DMS153 (cell line): Measurements from ENCODE around the gene DPYD.
A peak's percentile ranks its signal among the peaks of the same experiment; 100 is the strongest.

Experiments used
- DNase-seq: peaks from one replicate; lab custom pipeline; 2025; lab: John Stamatoyannopoulos, UW

The DPYD gene

DNA sequence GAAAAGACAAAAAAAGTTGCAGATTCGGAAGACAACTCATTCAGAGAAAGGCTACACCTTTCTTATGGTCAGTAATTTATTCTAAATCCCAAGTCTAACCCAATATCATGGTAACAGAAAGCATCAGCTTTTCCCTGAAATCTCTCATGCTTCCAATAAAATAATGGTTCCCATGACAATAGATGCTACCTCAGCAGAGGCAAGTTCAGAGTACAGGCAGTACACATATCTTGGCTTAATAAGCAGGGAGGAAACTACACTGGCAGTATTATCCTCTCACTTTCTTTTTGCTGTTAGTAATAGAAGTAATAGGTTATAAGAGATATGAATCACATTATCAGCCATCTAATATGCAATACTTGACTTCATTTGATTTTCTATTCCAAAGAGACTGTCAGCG is 137.1 kb downstream of the DPYD start:
- no peak for DNase-seq

- no peak for DNase-seq
Observed at GRCh38 chr1:97781762-97782337, 139.0 kb downstream of the DPYD start.

GRCh38 chr1:97780884-97781283 is 139.9 kb downstream of the DPYD start:
- DNase-seq = no peak

DNA sequence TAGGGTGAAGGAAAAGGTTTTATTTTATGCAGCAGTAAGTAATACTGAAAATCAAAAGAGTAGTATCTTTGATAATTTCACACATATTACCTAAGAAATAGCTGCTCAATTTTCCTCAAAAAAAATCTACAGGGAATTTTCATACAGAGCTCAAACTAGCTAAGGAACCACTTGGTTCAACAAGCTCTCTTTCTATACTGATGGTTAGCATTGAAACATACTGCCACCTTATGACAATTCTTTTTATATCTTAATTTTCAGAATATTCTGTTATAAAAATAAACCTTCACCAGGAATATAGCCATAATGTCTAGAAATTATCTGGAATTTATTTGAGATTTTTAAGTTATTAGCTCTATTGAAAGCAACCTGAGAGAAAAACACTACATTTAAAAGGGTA is 142.1 kb downstream of the DPYD start:
- no peak for DNase-seq

DNA sequence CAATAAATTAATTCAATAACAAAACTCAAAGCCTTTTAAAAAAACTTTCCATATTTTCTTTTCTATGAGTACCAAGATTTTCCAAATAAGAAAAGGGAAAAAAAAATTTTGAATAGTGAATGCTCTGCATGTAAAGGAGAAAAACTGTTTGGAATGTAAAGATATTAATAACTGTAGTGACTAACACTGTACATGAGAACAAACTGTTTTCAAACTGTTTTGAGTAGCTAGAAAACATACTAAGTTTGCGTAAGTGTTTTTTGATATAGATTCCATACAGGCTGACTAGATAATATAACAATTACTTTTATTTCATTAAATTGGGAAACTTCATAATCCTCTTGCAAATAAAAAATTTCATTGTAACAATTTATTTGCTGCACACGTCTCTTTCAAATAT is 150.5 kb downstream of the DPYD start:
- DNase-seq = no peak

GRCh38 chr1:97767381-97767780 is 153.5 kb downstream of the DPYD start:
- no peak for DNase-seq

GRCh38 chr1:97764991-97765390 is 155.8 kb downstream of the DPYD start:
- no peak for DNase-seq

DNA sequence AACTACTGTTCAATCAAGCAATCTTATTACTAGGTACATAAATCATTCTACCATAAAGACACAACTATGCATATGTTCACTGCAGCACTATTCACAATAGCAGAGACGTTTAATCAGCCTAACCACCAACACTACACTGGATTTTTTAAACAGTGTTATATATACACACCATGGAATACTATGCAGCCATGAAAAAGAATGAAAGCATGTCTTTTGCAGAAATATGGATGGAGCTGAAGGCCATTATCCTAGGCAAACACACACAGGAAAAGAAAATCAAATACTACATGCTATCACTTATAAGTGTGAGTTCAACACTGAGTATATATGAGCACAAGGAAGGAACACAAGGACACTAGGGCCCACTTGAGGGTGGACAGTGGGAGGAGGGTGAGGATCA is 159.2 kb downstream of the DPYD start:
- no peak for DNase-seq

DNA sequence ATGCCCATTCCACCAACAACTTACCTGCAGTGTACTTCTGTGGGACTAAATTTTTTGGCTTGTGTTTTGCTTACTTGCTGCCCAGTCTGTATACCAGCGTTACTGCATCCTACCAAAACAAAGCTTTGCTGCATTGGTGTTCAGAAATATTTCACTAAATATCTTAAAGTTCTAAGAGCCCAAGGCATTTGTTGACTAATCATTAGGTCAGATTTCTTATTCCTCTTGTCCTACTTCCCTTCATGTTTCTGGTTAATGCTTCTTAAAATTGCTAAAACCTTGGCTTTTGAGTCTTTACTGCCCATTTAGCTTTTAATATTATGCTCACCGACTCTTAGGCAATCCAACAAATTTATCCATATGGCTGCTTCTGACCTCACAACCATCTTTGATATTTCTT is 161.8 kb downstream of the DPYD start:
- no peak for DNase-seq

DNA sequence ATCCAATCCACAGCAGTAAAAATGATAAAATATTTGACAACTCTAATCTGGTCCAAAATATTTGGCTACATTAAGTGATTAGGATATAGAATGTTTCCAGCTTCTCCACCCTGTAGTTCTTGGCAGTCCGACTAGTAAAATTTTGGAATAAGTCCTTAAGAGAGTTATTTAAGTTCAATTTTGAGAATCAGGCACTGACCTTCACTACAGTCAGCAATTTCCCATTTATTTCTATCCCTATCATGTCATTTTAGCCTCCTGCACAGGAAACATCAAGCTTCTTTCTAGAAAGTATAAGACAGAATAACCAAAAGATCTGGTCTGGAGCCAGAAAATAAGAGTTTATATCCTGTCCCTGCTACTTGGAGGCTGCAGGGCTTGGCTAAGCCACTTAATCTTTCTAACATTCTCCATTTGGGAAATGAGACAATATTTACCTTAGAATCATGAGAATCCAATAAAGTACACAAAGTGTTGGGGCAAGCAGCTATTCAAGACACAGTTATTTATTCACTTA is 162.2 kb downstream of the DPYD start:
- no peak for DNase-seq

- no peak for DNase-seq
Observed at GRCh38 chr1:97745912-97746311, 174.9 kb downstream of the DPYD start.

DNA sequence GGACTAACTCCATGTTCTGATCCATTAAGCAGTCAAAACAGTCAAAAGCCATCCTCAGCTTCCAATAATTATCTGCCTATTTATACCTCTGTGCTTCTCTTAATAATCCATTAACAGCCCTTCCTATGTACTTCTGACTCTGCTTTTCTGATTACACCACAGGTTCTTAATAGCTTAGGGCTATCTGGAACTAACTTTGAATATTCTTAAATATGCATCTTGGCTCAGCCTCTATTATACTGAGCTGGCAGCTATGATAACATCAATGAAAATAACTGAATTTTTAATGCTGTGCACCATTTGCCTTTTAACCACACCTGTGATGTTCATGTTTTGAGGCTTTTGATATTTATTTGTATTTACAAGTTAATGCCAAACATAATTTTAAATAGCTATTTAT is 175.9 kb downstream of the DPYD start:
- no peak for DNase-seq

DNA sequence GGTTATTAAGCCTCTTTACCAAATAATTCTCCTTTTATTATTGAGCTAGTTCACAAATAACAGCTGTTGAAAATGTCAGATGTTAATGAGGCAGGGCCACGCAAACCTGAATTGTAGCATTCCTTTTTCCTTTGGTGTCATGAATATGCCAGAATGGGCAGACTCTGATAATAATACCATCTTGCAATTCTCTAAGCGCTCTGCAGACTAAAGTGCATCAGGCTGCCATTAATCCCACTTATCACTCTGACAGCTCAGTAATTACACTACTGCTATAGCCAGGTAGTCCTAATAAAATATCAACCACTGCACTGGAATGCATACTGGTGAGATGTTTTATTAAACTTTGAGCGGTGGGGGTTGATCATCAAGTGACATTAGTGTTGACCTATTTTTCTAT is 177.7 kb downstream of the DPYD start:
- DNase-seq = peak; percentile 25

DNA sequence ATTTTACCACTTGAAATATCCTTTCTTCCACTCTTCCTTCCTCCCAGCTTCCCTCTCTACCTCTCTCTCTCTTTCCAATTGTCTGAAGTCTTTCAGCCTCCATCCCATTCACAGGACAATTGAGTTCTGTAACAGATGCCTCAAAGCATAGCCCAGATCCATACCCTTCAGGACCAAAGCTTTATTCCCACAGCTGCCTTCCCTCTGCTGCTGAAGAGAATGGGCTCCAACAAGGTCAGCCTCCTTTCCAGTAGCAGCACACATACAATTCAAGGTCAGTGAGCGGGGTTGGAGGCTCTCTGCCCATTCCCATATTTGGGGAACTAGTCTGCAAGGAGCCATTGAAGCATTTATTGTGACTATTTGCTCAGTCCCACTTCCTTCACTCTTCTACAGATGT is 179.9 kb downstream of the DPYD start:
- no peak for DNase-seq

GRCh38 chr1:97739596-97740103 is 181.2 kb downstream of the DPYD start:
- DNase-seq = no peak

- DNase-seq = no peak
Observed at GRCh38 chr1:97738270-97738669, 182.6 kb downstream of the DPYD start.

- no peak for DNase-seq
Observed at GRCh38 chr1:97730271-97730670, 190.6 kb downstream of the DPYD start.

- no peak for DNase-seq
Observed at GRCh38 chr1:97728436-97728835, 192.4 kb downstream of the DPYD start.

- DNase-seq = no peak
Observed at GRCh38 chr1:97727029-97727428, 193.8 kb downstream of the DPYD start.

GRCh38 chr1:97726386-97726785 is 194.4 kb downstream of the DPYD start:
- no peak for DNase-seq

- no peak for DNase-seq
Observed at GRCh38 chr1:97721221-97721620, 199.6 kb downstream of the DPYD start.

DNA sequence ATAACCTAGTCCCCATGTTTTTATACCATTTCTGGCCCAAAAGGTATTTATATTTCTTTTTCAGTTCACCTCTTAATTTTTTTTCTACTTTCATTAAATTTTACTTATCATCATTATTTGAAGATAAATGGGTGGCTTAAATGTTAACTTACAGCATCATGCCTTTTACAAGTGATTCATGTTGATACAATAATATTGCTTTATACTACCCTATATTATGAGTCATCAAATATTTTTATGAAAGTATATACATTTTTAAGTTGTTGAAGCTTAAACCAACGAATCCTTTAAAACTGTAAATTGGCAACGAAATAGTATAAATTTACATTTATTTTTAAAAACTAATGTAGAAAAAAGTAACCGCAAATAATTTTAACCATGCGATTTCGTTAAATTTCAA is 207.9 kb downstream of the DPYD start:
- DNase-seq = no peak

- DNase-seq = no peak
Observed at GRCh38 chr1:97711858-97712257, 209.0 kb downstream of the DPYD start.

DNA sequence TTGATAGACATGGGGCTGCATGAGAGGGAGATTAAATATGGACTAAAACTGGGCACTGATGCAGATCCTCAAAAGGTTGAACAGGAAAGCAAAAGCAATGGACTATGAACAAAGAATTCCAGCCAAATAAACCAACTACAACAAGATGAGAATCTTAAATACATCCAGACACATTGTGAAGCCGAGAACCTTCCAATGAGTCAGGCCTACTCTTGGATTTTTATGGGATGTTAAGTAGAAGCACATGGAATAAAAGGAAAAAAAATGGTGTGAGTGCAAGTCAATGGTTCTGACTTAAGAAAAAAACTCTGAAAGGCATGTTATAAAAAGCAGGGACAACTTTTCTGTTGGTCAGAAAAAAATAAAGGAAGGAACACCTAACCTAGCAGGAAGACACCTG is 227.2 kb downstream of the DPYD start:
- DNase-seq = no peak
